Central memory CD8-positive, alpha-beta T cell (primary cell): ENCODE results near the gene IGF2R.
A peak's percentile ranks its signal among the peaks of the same experiment; 100 is the strongest.
"Not testable (repeated sequence)": the region's sequence is repeated elsewhere in the genome, so short reads cannot be mapped to it uniquely, and the experiment has no call there.

Experiments
- ATAC-seq: fragments of 150-1000 bp; cut with Tn5 transposase; replicated peaks from 2 replicates; pipeline ENCODE4 v1.10.0; 2022; ENCODE audit warnings: mild to moderate bottlenecking, moderate FRiP score, moderate number of reproducible peaks; ENCODE audit not compliant: poor library complexity, severe bottlenecking; ENCODE audit errors: extremely low read depth
- DNase-seq, 2 donors: peaks; one replicate each; pipeline ENCODE4 v3.0.0; 2021; ENCODE audit warnings: low spot score in 2 of 2
- H3K27ac Mint-ChIP-seq: one replicate; pipeline ENCODE4 v1.8.0; 2022; ENCODE audit warnings: low read depth, mild to moderate bottlenecking, moderate library complexity, mixed read lengths
- H3K27me3 Mint-ChIP-seq: one replicate; pipeline ENCODE4 v1.8.0; 2022; ENCODE audit warnings: mixed read lengths
- H3K36me3 Mint-ChIP-seq: one replicate; pipeline ENCODE4 v1.8.0; 2022; ENCODE audit warnings: mild to moderate bottlenecking, moderate library complexity, mixed read lengths; ENCODE audit not compliant: insufficient read depth
- H3K4me1 Mint-ChIP-seq: one replicate; pipeline ENCODE4 v1.8.0; 2022; ENCODE audit warnings: mixed read lengths
- H3K4me3 Mint-ChIP-seq: one replicate; pipeline ENCODE4 v1.8.0; 2022; ENCODE audit warnings: mild to moderate bottlenecking, moderate library complexity, mixed read lengths
- H3K9me3 Mint-ChIP-seq: one replicate; pipeline ENCODE4 v1.8.0; 2022; ENCODE audit warnings: mixed read lengths

Gene IGF2R

DNA sequence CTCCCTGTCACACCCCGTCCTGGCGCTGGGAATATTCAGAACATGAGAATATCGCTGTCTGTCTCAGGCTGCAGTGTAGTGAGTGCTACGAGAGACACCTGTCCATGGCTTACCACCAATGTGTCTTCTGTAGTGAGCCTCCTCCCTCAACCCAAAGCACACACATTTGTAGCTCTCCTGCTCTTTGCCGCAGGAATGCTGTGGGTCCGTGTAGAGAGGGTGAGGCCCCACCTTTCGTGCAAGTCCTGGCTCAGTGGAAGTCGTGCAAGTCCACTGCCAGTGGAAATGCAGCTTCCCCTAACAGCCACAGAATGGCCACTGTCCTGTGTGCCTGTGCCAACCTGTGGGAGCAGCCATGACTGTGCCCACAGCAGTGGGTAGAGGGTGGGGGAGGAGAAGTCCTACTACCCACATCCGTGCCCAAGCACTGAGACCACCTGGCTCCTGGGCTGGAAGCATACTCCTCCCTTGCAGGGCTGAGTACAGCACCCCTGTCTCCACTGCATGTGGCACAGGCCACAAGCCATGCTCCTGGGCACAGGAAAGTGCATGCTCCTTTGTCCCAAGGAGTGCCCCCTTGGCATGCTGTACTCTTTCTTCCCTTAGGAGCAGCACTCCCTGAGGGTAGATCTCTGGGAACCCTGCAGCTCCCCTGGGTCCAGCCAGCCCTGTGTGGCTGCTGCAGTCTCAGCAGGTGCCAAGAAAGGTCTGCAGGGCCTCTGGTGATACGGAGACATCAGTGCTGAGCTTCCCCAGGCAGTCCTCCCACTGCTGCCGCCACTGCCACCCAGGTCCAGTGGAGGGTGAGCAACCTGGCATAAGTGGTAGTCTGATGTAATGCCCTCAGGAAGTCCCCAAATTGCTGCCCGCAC is 28.0 kb downstream of the IGF2R start:
- no peak for ATAC-seq
- Mint-ChIP-seq H3K9me3 (no peaks in the 10 kb centered on the region), H3K4me3 (no peak overlapping the region), H3K4me1 (peaks cover 81% of the 10 kb centered on the region), H3K27ac (peak overlapping the region; percentile 15), H3K36me3 (peaks cover 16% of the 10 kb centered on the region), H3K27me3 (no peaks in the 10 kb centered on the region)
- no peak for DNase-seq

DNA sequence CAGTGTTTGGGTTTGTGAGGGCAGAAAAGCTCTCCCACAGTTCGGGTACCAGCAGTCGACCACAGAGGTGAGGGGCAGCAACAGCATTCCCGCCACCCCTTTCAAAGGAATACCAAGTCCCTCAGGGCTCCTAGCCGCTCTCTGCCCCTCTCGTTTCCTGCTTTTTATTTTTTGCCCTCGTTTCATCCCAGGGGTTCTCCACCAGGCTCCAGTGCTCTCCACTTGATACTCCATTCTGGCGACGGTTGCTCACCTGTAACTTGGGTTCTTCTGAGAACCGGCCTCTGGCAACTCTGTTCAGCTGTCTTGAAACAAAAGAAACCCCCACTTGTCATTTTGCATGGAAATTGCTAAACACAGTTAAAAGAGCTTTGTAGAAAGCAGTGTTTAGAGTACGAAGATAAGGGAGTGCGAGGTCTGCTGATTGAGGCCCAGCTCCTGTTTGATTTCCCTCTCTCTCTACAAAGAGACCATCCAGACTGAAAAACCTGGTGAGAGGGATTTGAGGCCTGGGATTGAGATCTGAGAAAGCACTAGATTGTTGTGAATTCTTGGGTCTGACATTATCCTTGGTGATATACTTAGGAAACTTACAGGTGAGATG is 28.7 kb downstream of the IGF2R start:
- DNase-seq: no peak
- peaks cover 80% of the 10 kb centered on the region for H3K4me1 Mint-ChIP-seq
- H3K36me3 Mint-ChIP-seq: peaks cover 16% of the 10 kb centered on the region
- H3K9me3 Mint-ChIP-seq: no peaks in the 10 kb centered on the region
- H3K27ac Mint-ChIP-seq: peak overlapping the region; percentile 15
- no peak for ATAC-seq
- no peaks in the 10 kb centered on the region for H3K27me3 Mint-ChIP-seq
- H3K4me3 Mint-ChIP-seq: no peak overlapping the region

DNA sequence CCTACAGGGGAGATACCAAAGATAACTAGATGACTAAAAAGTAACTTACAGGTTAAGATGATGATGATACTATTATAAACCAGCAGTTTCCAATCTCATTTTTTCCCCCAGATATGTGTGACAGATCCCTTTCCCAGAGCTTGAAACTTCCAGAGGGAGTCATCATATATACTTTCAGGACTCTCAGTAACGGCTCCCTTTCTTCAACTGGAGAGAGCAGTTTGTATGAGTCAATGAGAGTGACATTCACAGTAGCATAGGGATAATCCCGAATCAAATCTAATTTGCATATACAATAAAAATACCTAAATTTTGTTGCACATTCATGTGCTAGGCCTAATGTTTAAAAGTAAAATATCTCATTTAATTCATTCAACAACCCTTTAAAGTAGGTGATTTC is 29.7 kb downstream of the IGF2R start:
- no peak overlapping the region for H3K27ac Mint-ChIP-seq
- H3K4me1 Mint-ChIP-seq: peaks cover 73% of the 10 kb centered on the region

DNA sequence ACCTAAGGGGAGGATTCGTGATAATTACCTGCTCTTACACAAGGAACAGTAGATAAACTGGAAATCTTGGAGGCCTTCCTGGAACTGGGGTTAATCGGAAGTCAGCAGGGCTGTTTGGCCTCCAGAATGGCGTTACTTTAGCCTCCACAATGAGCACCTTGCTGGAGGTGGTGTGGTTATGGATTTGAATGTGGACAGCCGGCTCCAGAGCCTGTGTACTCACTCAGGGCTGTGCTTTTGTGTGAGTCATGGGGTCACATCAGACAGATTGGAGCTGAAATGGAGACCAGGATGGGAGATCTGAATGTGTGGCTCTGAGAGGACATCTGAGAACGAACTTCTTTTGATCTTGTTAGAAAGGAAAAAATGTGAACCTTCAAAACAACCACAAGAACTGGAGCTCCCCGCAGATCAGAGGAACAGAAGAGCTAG is 30.4 kb downstream of the IGF2R start:
- ATAC-seq: no peak
- Mint-ChIP-seq H3K27me3 (no peaks in the 10 kb centered on the region), H3K36me3 (peaks cover 15% of the 10 kb centered on the region), H3K9me3 (no peaks in the 10 kb centered on the region), H3K27ac (no peak overlapping the region), H3K4me3 (no peak overlapping the region), H3K4me1 (peaks cover 73% of the 10 kb centered on the region)
- no peak for DNase-seq

More for the DNA sequence above, 29.7 kb downstream of the IGF2R start:
- no peaks in the 10 kb centered on the region for H3K27me3 Mint-ChIP-seq
- H3K9me3 Mint-ChIP-seq: no peaks in the 10 kb centered on the region
- DNase-seq: no peak
- ATAC-seq: no peak
- H3K36me3 Mint-ChIP-seq: peaks cover 14% of the 10 kb centered on the region
- no peak overlapping the region for H3K4me3 Mint-ChIP-seq

DNA sequence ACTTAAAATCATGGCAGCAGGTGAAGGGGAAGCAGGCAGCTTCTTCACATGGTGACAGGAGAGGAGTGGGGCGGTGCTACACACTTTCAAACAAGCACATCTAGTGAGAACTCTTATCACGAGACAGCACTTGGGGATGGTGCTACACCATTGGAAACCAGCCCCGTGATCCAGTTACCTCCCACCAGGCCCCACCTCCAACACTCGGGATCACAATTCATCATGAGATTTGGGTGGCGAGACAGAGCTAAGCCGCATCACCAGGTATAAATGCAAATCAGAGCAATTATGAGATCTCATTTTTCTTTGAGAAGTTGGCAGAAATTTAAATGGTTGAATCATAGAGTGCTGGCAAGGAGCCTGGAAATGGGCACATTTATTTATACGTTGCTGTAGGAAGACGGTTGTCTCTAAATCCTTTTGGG is 31.4 kb downstream of the IGF2R start:
- Mint-ChIP-seq H3K9me3 (no peaks in the 10 kb centered on the region), H3K27me3 (no peaks in the 10 kb centered on the region), H3K27ac (no peak overlapping the region), H3K4me1 (peaks cover 67% of the 10 kb centered on the region), H3K36me3 (peaks cover 12% of the 10 kb centered on the region), H3K4me3 (no peak overlapping the region)
- no peak for ATAC-seq
- no peak for DNase-seq

DNA sequence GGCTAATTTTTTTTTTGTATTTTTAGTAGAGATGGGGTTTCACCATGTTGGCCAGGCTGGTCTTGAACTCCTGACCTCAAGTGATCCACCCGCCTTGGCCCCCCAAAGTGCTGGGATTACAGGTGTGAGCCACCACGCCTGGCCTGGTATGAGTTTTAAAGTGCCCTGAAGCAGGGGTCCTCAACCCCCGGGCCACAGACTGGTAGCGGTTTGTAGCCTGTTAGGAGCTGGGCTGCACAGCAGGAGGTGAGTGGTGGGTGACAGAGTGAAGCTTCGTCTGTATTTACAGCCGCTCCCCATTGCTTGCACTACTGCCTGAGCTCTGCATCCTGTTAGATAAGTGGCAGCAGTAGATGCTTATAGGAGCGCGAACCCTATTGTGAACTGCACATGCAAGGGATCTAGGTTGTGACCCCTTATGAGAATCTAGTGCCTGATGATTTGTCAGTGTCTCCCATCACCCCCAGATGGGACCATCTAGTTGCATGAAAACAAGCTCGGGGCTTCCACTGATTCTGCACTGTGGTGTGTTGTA is 32.1 kb downstream of the IGF2R start:
- H3K36me3 Mint-ChIP-seq: peaks cover 12% of the 10 kb centered on the region
- peaks cover 60% of the 10 kb centered on the region for H3K4me1 Mint-ChIP-seq
- DNase-seq, ATAC-seq, H3K4me3 Mint-ChIP-seq, H3K27ac Mint-ChIP-seq, H3K27me3 Mint-ChIP-seq, H3K9me3 Mint-ChIP-seq: not testable (repeated sequence)

DNA sequence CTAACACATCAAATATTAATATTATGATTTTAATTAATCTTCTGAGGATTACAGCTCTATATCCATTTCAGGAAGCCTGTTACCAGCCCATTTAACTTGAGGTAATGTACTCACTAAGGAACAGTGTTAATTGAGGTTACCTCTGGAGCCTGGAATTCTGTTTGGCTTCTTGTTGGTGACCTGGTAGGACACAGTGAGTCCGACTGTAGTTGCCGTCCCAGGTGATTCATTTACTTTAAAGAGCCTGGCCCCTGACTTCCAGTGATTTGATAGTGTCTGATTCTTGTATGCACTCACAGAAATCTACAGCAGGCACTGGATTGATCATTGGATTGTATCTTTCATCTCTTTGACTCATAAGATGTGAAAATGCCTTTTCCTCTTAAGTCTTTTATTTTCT is 34.0 kb downstream of the IGF2R start:
- H3K9me3 Mint-ChIP-seq: no peaks in the 10 kb centered on the region
- peaks cover 8% of the 10 kb centered on the region for H3K36me3 Mint-ChIP-seq
- H3K27me3 Mint-ChIP-seq: no peaks in the 10 kb centered on the region

DNA sequence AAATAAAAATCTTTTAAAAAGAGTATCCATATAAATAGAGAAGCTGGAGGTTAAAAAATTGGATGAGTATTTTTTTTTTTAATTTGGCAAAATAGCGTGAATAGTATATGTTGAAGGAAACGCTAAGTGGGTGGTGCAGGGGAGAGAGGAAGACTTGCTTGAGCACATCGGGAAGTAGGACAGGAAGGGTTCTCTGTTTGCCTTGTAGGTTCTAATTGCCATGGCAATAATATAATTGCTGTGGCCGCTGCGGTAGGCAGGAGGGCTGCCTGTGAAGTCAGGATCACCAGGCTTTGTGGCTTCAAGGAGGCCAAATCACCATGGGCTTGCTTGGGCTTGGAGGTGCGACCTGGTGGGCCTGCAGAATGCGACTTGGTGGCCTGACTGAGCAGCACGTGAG is 35.1 kb downstream of the IGF2R start:
- Mint-ChIP-seq H3K27me3 (no peaks in the 10 kb centered on the region), H3K4me3 (no peak overlapping the region), H3K4me1 (peaks cover 55% of the 10 kb centered on the region), H3K9me3 (no peaks in the 10 kb centered on the region), H3K27ac (peak overlapping the region; percentile 68), H3K36me3 (peaks cover 8% of the 10 kb centered on the region)
- DNase-seq: no peak
- no peak for ATAC-seq

More for the DNA sequence above, 34.0 kb downstream of the IGF2R start:
- DNase-seq (no peak), ATAC-seq (no peak)
- Mint-ChIP-seq H3K4me3 (no peak overlapping the region), H3K4me1 (peaks cover 58% of the 10 kb centered on the region), H3K27ac (no peak overlapping the region)

DNA sequence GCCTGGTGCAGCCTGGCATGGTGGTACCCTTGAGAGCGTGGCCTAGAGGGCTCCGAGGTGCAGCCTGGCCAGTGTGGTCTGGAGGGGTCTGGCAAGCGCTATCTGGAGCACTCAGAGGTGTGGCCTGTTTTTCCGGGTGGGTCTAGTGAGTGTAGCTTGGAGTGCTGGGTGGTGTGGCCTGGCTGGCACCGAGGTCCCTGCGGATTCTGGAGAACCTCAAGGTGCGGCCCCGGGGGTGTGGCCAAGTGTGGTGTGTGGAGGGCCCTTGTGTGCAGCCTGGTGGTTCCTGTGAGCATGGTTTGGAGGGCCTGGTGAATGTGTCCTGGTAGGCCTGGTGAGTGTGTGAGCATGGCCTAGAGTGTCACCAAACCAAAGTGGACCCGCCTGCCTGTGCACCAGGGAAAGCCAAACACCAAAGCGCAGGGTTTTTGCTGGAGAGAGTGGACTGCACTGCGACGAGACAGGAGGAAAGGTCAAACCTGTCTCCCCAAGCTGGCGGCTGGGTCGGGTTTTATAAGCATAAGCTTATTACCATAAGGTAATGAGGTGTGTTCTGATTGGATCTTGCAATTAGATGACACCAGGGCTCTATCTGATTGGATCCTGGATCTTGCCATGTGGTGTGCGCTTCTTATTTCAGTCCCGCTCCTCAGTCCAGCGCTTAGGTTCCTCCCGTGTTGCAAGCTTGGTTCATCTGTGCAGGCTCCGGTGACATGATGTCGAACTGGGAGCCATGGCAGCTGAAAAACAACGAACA is 35.7 kb downstream of the IGF2R start:
- no peaks in the 10 kb centered on the region for H3K9me3 Mint-ChIP-seq
- H3K4me3 Mint-ChIP-seq: no peak overlapping the region
- DNase-seq (no peak), ATAC-seq (no peak)
- H3K4me1 Mint-ChIP-seq: peaks cover 49% of the 10 kb centered on the region
- peaks cover 10% of the 10 kb centered on the region for H3K36me3 Mint-ChIP-seq
- H3K27me3 Mint-ChIP-seq: no peaks in the 10 kb centered on the region
- peak overlapping the region; percentile 68 for H3K27ac Mint-ChIP-seq

DNA sequence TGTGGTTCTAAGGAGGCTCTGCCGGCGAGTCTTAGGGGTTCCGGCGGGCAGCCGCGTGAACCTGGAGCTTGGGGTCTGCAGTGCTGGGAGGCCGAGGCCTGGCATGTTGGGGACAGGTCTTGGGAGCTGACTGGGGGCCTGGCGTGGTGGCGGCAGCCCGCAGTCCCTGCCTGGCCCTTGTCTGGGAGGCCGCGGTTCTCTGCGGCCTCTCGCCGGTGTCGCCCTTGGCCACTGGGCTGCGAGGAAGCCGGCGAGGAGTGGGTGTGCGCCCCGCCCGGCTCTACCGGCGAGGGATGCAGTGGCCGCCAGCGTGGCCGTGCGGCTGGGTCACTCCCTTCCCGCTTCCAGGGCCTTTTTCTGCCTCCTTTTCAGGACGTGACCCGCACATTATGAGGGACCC is 36.3 kb downstream of the IGF2R start:
- ATAC-seq (no peak), DNase-seq (no peak)
- Mint-ChIP-seq H3K4me3 (no peak overlapping the region), H3K4me1 (peaks cover 43% of the 10 kb centered on the region), H3K36me3 (peaks cover 9% of the 10 kb centered on the region), H3K9me3 (no peaks in the 10 kb centered on the region), H3K27ac (no peak overlapping the region), H3K27me3 (no peaks in the 10 kb centered on the region)

DNA sequence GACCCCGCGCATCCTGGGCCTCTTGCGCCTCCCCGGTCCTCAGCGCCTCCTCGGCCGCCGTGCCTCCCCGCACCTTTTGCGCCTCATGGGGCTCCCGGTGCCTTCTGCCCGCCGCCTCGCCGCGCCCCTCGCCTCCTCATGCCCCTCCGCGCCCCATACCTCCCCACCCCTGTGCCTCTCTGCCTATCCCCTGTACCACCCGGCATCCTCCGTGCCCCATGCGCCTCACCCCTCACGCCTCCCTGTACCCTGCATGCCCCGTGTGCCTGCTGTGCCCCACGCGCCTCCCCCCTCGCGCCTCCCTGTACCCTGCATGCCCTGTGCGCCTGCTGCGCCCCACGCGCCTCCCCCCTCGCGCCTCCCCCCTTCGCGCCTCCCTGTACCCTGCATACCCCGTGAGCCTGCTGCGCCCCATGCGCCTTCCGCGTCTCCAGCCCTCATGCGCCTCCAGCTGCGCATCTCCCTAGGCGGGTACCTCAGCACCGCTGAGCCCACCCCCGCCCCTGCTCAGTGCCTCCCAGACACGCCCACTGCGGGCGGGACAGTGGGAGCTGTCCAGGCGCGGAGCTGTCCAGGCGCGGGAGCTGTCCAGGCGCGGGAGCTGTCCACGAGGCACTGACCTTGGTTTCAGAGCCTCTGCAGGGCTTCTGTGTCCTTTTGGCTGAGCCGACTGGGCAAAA is 37.1 kb downstream of the IGF2R start:
- H3K9me3 Mint-ChIP-seq: no peaks in the 10 kb centered on the region
- H3K4me1 Mint-ChIP-seq: peaks cover 38% of the 10 kb centered on the region
- DNase-seq (no peak), ATAC-seq (no peak)
- peaks cover 11% of the 10 kb centered on the region for H3K36me3 Mint-ChIP-seq
- H3K27me3 Mint-ChIP-seq: no peaks in the 10 kb centered on the region
- no peak overlapping the region for H3K27ac Mint-ChIP-seq
- H3K4me3 Mint-ChIP-seq: peak overlapping the region; percentile 23

DNA sequence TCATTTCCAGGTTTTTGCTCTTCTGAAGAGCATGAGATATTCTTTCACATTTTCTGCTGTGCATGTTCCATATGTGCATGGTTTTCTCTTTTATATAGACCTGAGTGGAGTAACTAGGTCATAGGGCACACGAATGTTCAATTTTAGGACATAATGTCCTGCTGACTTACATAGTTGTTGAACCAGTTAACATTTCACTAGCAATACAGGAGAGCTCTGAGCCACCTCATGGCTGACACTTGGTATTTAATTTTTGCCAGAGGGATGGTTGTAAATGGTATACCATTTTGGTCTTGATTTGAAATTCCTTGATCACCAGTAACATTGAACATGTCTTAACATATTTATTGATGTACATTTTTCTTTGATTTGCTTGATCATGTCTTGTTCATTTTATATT is 38.3 kb downstream of the IGF2R start:
- no peak for ATAC-seq
- Mint-ChIP-seq H3K4me1 (peaks cover 36% of the 10 kb centered on the region), H3K36me3 (peaks cover 20% of the 10 kb centered on the region), H3K27ac (peak overlapping the region; percentile 47), H3K27me3 (no peaks in the 10 kb centered on the region), H3K4me3 (peak overlapping the region; percentile 38), H3K9me3 (no peaks in the 10 kb centered on the region)
- no peak for DNase-seq
